Bronchus fibroblast of lung (primary cell): ENCODE data around the gene SUCO. TPM values are rescaled to one million over a fixed set of nuclear protein-coding genes. Genes with fewer than 3 reads are reported as not detected.

Source experiments
- total RNA-seq: library from RNA; depleted of rRNA; stranded (reverse); fragments of >200 nt; gene quantifications from 2 replicates; pipeline ENCODE4 v1.2.3, GENCODE V29; 2015

The SUCO gene
- total RNA-seq, result 15.6 and 19.5 TPM in 2 replicates

GRCh38 chr1:172532700-172533512, at the start of gene SUCO:
TSS of gene SUCO (plus strand) at chr1:172533150. CDS start at chr1:172533436, 286 bp downstream.

GRCh38 chr1:172658871-172659453, 126.0 kb downstream of the SUCO start, which contains the start of gene FASLG:
TSS of gene FASLG (plus strand) at chr1:172659103. CDS start at chr1:172659202, 99 bp downstream.

Other genes with a start within 250 kb of the SUCO start
- not detected in 2 replicates for gene C1orf105, start 112.5 kb upstream of the SUCO start, total RNA-seq
- 16.9 and 17.3 TPM in 2 replicates for gene PIGC, start 89.1 kb upstream of the SUCO start, total RNA-seq
- not detected in 2 replicates for gene FASLG, start 126.0 kb downstream of the SUCO start, total RNA-seq